Measurements from ENCODE around the gene MRPS35.

DNA sequence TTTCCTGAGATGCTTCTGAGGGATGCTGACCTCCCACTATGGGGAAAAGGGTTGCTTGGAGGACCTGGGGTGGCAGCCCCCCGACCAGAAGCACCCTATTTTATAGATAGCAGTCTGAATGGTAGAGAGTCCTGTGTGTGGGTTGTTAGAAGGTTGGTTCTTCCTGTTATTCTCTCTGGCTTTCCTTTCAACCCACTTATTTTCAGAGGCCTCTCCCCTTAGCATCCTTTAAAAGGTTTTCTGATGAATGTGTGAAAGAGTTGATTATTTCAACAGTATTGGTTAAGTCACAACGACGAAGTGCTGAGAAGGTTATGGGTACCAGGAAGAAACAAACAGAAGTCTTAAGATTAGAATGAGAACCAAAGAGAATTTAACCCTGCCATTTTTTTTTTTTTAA is 90.2 kb downstream of the MRPS35 start:
- TF ChIP-seq, protein P1, sequence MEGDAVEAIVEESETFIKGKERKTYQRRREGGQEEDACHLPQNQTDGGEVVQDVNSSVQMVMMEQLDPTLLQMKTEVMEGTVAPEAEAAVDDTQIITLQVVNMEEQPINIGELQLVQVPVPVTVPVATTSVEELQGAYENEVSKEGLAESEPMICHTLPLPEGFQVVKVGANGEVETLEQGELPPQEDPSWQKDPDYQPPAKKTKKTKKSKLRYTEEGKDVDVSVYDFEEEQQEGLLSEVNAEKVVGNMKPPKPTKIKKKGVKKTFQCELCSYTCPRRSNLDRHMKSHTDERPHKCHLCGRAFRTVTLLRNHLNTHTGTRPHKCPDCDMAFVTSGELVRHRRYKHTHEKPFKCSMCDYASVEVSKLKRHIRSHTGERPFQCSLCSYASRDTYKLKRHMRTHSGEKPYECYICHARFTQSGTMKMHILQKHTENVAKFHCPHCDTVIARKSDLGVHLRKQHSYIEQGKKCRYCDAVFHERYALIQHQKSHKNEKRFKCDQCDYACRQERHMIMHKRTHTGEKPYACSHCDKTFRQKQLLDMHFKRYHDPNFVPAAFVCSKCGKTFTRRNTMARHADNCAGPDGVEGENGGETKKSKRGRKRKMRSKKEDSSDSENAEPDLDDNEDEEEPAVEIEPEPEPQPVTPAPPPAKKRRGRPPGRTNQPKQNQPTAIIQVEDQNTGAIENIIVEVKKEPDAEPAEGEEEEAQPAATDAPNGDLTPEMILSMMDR (IDR thresholded peaks at IDR 0.05) = no peak
- no peak for TF ChIP-seq EZH2phosphoT487 (IDR thresholded peaks at IDR 0.05)

Data from neural progenitor cell (in vitro differentiated cells).